Hippocampal formation (tissue), 2 donors: ENCODE measurements around the gene TP53I3.
"Not testable (repeated sequence)": the region's sequence is repeated elsewhere in the genome, so short reads cannot be mapped to it uniquely, and the experiment has no call there.

Experiments
- DNase-seq, 2 donors: peaks; one replicate each; lab custom pipeline; 2025; lab: John Stamatoyannopoulos, UW

Gene TP53I3

DNA sequence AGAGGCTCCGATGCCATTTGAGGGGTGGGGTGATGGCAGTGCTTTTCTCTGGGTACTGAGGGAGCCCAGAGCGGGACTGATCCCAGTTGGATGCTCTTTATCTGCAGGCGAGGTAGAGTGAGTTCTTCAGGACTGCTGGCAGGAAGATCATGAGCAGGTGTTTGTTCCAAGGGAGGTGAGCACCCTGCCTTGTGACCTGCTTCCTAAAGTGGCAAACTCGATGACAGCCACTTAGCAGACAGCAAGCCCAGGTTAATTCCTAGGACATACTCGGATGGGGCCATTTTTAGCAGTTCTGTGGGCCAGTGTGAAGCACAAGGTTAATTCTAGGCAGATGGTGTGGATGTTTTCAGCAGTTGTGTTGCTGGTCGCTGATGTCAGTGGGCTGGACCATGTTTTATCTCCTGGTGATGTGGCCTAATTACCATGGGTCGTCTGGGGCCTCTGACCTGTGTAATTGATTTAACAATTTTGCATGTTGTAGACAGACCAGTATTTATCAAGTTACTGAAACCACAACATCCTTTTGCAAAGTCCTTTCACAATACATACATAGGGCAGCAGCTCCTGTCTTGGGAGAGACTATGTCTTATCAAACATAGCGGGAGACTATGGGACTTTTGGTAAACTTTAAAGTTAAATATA, 30.1 kb downstream of the TP53I3 start:
- DNase-seq: no peak

DNA sequence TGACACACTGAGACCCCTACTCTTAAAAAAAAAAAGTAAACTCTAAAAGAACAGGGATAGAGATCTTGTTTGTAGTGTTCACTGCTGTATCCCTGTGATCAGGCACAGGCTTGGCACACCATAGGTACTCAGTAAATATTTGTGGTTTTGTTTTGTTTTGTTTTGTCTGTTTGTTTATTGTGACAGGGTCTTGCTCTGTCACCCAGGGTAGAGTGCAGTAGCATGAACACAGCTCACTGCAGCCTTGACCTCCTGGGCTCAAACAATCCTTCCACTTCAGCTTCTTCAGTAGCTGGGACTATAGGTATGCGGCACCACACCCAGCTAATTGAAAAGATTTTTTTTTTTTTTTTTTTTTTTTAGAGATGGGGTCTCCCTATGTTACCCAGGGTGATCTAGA, 31.7 kb downstream of the TP53I3 start:
- no peak for DNase-seq

DNA sequence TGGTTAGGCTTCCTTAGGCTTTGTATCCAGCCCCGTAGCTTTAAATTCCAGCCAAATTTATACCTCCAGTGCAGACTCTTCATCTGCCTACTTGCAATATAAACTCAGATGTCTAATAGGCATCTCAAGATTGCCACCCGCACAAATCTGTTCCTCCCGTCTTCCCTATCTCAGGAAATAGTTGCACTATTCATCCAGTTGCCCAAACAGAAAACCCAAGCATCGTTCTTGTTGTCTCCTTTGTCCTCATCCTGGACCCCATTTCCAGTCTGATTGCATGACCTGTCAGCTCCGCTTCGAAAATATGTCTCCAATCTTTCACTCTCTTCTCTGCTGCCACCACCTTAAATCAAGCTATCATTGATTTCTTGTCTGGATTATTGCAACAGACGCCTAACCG, 32.8 kb downstream of the TP53I3 start:
- no peak for DNase-seq

DNA sequence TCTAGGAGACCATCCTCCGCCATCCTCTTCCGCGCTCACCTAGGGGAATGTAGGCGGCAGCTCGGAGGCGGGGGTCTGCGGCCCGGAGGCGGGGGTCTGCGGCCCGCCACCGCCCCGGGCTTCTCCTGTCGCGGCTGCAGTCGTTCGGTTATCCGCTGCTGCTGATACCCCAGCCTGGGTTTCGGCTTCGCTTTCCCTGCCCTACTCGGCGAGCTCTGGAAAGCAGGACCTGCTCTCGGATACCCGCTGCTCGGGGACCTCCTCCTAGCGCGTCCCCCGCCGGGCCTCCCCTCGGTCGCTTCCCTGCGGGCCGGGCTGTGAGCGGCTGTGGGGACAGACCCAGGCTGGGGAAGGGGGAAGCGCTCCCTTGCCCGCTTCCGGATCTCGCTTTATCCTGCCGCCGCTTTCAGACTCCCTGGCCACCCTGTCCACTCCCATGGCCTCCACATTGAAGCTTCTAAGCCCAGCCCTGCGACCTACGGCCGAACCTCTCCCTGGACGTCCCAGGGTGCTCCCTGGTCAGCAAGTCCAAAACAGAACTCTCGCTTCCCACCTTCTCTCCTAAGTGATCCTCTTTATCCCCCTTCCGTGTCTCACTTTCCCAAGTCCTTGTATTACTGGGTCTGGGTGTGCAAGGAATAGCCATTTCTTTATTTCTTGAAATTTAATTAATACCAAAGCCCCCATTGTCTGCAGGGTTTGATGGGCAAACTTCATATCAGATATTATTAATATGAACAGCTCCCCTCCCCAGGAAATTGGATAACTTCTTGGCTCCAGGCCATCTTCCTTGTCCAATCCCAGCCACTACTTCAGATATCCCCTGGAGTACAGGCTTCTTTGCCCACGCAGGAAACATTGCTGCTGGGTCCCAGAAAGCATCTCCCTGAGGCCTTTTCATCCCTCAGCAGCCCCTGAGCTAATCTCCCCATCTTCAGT, 34.3 kb downstream of the TP53I3 start:
- DNase-seq: peak in 1 of 2 donors; percentile 25

DNA sequence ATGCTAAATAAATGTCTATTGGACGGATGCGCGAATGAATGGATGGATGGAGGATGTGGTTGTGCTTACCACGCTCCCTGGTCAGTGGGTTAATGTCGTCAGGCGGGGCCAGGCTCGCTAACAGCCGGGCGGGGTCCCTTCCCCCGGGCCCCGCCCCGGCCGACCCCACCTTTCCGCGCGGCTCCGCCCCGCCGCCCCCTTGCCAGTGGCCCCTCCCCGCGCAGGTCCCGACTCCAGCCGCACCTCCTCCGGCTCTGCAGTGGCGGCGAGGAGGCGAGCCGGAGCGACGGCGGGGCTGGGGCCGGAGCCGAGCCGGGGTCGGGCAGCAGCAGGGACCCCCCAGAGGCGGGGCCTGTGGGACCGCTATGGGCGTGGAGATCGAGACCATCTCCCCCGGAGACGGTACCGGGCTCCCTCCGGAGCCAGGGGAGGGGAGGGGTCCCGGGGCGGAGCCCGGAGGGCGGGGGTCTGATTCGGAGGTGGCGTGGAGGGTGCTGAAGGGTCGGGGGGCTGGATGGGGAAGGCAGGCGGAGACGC, 35.1 kb downstream of the TP53I3 start, which contains the start of gene FKBP1B:
Gene FKBP1B (plus strand): TSS at position 257 of the 537 bp plus-strand sequence. CDS start 109 bp downstream, at position 366.
- peak in 1 of 2 donors; percentile 20 for DNase-seq

DNA sequence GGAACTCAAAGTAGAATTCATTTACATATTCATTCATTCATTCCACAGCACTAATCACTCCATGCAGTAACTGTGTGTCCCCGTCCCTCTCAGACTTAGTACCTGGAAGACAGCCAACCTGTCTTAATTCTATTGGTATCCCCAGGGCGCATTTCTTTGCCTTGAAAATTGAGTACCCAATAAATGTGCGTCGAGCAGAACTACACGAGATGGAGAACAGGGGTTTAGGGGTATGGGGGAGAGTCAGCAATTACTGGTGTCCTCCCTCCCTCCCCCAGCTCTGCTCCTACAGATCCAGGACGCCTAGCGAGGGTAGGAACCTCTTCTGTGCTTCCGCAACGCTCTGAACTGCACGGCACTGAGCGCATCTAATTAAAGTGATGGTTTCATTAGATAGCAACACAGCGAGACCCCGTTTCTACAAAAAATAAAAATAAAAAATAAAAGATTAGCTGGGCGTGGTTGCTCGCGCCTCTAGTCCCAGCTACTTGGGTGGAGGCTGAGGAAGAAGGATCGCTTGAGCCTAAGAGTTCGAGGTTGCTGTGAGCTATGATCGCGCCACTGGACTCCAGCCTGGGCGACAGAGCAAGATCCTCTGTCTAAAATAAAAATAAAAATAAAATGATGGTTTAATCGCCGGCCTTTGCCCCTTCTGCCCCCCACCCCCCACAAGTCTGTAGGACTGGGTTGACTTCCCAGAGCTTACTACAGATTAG, 35.7 kb downstream of the TP53I3 start:
- DNase-seq: no peak

DNA sequence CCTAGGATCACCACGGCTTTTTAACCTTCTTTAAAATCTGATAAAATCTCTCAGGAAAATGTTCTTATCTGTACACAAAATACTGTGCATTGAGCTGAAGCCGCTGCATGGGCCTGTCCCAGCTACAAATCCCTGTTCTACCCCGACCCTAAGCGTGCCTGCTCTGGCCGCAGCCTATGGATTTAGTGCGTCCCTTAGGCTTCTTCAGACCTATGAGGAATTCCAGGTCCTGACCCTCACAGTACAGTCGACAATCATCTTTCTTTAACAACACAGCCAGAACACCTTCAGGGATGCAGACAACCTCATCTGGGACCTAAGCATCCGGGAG, 37.0 kb downstream of the TP53I3 start:
- DNase-seq: no peak

DNA sequence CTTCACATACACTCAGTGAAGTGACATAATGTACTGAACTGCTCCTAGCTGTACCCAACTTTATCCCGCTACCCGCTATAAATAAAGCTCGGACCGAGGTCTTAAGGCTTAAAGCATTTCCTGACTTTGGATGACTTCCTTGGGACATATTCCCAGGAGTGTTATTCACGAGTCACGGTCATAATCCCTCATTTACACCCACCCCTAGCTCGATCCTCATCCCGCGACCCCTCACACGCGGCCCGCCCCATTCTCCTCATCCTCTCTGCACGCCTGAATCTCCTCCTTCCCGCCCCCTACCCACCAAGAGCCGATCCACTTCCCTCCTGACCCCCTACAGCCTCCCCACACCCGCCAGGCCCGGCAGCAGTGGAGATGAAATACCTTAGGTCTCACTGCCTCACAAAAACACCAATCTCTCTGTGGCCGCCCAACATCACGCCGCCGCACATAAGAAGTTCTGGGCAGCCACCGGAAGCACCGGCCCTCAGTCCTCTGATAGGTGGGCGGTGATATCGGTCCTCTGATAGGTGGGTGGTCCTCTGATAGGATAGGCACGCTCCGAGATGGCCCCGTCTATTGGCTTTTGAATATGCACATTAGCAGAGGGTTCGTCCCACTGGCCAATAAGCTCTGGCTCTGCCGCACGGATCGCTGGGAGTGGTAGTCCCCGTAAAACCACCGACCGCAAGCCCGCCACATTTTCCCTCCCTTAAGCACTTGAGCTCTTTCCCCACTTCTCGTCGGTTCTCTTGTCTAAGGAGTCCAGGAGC, 37.5 kb downstream of the TP53I3 start, which contains the start of gene WDCP:
Gene WDCP (minus strand): TSS at position 462 of the 773 bp plus-strand sequence. CDS start 7,897 bp downstream, outside the sequence.
- peak; percentile 95 to 99 for DNase-seq

DNA sequence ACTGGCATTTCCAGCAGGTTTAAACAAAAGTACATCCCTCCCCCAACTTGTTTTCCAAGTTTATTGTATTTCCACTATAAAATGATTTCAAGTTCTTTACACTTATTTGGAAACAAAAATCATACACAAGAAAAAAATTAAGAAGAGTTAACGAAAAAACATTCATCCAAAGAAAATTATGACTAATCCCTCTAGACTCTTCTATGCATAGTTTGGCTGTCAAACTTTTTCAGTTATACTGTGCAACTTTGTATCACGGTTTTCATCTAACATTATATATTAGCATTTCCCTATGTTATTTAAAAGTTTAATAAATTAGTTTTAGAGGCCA, 38.1 kb downstream of the TP53I3 start:
- no peak for DNase-seq

DNA sequence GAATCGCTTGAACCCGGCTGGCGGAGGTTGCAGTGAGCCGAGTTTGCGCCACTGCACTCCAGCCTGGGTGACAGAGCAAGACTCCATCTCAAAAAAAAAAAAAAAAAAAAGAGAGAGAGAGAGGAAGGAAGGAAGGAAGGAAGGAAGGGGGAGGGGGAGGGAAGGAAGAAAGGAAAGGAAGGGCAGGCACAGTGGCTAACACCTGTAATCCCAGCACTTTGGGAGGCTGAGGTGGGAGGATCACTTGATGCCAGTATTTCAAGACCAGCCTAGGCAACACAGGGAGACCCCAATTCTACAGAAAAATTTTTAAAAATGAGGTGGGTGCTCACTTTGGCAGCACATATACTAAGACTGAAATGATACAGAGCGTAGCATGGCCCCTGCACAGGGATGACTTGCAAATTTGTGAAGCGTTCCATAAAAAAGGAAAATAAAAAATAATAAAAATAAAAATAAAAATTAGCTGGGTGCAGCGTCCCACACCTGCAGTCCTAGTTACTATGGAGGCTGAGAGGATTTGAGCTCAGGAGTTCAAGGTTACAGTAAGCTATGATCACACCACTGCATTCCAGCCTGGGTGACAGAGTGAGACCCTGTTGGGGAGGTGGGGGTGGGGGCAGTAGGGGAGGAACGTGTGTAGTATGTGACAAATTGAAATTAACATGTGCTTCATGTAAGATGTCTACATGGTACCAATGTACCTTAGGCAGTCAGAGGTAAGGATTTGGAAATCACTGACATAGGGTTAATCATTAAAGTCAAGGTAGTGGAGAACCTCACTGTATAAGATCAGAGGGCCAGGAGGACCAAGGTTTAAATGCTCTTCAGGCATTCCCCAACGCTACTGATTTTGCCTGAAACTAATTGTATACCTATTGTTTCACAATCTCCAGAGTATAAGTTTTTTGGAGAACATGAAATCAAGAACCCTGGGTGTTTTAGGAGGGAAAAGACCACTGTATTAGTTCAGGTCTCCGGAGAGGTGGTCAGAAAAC, 38.8 kb downstream of the TP53I3 start:
- no peak for DNase-seq

DNA sequence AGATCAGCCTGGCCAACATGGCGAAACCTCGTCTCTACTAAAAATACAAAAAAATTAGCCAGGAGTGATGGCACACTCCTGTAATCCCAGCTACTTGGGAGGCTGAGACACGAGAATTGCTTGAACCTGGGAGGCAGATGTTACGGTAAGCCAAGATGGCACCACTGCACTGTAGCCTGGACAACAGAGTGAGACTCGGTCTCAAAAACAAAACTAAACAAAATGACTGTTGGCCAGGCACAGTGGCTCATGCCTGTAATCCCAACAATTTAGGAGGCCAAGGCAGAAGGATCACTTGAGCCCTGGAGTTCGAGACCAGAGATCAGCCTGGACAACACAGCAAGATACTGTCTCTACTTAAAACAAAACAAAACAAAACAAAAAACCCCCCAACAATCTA, 41.5 kb downstream of the TP53I3 start:
- DNase-seq: not testable (repeated sequence)

DNA sequence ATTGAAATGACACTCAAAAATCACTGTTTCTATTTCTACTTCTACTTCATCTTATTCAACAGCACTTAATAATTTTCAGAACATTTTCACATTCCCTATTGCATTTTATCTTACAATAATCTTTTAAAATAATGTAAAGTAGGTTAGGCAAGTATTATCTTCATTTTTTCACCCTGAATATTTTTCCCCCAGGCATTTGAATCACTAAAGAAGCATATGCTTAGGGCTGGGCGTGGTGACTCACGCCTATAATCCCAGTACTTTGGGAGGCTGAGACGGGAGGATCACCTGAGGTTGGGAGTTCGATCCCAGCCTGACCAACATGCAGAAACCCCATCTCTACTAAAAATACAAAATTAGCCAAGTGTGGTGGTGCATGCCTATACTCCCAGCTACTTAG, 44.1 kb downstream of the TP53I3 start:
- no peak for DNase-seq

DNA sequence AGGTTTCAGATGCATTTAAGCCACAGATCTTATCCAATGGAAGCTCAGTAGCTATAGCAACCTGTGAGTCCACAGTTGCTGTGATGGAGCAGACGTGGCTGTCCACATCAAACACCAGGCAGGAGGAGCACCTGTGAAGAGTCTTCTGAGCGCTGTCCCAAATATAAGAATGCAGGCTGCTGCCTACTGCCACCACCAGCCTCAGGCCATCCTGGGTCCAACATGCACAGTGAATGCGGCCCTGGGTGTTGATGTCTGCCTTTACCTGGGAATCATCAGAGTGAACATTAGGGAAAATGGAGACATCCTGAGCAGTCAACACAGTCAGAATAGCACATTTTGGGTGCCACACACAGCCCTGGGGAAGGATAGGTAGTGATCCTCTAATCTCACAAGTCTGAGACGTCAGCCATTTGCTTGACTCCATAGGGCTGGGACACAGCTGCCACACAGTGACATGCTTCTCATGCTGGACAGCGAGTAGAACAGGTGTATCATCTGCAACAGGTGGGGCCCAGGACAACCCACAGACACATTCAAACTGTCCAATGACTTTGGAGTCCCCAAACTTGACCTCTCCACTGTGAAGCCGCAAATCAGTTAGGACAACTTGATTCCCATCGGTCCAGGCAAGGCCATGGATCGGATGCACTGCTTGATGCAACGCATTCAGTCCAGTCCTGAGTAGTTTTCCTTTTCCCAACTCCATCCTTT, 45.7 kb downstream of the TP53I3 start:
- no peak for DNase-seq
